NCI-H69 (cell line): ENCODE data around the gene PKNOX2.

Experiments
- DNase-seq: peaks from one replicate; lab custom pipeline; 2025; lab: John Stamatoyannopoulos, UW

The PKNOX2 gene

DNA sequence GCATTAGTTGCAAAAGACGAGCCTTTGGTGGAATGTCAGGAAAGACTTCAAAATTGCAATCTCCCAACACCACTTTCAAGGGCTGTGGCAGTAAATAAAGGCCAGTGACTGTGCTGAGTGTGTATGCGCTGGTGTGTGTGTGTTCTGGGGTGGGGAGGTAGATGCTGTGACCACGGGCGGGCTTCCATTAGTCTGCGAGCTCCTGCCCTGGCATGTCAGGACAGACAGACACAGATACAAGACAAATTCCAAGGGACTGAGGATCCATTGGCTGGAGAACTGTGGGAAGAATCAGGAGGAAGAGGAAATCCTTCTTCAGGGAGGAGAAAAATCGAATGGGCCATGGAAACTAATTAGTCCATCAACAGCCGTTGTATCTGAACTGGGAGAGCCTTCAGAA is 248.0 kb downstream of the PKNOX2 start:
- DNase-seq, result no peak

GRCh38 chr11:125413226-125413625 is 248.7 kb downstream of the PKNOX2 start:
- no peak for DNase-seq

DNA sequence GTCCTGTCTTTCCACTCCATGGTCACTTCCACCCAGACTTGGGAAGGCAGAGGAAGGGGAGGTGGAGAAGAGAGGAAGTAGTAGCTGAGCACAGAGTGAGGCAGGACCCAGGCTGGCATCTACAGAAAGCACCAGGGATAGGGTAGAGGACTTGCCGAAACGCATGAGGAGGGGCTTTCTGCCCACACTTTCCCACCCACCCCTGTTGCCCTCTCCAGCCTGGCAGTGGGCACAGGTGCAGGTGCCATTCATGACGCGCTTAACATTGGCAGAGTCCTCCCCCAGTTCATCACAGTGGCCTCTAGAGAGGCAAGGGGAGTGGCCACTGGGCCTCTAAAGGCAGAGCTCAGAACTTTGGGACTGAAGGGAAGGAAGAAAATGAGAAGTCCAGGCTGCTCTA is 249.6 kb downstream of the PKNOX2 start:
- no peak for DNase-seq

DNA sequence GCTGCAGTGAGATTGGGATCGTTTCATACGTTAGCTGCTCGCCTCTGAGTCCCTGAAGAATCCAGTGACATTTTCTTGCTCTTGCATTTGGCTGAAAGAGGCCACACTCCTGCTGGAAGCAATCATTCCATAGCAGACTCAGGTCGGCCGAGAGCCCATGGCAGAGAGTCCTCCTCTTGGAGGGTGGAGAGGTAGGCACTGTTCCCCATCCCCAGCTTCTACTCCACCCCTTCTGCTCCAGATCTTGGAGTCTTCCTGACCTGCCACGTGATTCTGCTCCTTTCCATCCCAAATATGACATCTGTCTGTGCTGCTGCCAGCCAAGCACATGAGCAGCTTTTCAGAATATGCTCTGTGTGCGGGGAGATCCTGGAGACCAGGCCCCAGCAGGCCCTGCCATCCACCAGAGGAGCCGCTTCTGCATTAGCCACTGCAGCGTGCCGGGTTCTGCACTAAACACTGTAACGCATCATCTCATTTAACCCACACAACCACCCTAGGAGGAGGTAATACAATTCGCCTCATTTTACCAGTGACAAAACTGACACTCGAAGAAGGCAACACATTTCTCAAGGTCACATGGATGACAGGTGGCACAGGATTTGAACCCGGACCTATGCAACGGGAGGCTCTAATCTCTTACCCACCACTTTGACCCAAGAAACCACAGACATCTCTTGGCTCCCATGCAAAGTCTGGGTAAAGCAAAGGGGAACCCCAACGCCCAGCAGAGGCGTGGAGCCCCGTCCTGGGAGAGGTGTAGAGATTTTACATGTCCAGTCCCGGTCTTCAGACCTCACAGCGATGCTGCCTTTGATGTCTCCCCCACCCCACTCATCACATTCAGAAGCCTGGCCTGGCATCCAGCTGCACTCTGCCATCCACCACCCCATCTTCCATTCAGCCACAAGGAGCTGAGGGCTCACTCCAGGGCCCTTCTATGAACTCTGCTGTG is 252.7 kb downstream of the PKNOX2 start:
- no peak for DNase-seq

DNA sequence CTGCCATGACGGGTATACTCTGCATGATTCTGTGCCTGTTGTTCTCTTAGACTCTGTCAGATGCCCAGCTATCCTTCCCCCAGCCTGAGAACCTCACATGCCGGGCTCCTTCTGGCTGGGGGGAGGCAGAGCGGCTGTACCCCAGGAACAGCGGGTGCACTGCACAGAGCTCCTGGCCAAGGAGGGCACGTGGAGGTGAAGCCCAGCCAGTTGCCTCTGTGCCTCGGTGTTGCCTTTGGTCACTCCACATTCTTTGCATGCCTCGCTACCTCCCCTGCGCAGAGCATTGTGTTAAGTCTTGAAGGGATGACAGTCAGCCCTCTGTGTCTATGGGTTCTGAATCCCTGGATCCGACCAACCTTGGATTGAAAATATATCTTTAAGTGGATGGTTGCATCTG is 253.8 kb downstream of the PKNOX2 start:
- no peak for DNase-seq

DNA sequence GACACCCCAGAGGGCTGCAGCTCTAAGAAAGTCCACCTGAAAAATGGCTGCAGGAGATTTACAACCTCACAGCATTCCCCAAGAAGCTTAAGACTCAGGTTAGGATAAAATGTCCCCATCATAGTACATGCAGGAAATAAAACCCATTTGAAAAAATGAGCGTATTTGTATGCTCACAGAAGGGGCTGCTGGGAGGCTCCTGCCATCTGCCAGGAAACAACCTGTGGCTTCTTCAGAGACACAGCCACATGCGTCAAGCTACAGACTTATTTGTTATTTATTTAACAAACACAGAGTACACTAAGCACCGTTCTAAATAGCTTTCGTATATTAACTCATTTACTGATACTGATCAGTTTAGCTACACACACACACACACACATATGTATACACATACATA is 258.1 kb downstream of the PKNOX2 start:
- peak; percentile 33 for DNase-seq

DNA sequence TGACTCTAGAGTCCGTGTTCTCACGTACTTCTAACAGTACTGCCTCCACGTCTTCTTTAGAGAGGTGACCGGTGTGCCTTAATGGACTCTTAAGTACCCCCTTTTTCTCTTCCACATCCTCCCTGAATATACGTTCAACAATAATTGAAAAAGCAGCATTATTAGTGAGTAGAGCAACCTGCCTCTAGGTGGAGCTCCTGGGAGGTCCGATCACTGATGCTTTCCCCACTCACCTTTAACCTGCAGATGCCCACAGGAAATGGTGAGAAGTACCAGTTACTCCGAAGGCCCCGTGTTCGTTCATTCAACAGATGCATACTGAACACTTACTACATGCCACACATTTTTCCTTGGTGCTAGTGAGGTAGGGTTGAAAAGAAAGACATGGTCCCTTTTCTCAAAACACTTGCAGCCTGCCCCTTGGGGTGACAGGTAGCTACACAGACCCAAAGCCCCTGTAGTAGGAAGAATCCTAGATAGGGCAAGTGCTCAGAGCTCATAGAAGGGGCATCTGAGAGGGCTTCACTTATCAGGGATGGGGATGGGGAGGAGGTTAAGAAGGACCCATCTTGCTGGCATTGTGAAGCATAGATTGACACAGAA is 258.8 kb downstream of the PKNOX2 start:
- DNase-seq, result peak; percentile 55

DNA sequence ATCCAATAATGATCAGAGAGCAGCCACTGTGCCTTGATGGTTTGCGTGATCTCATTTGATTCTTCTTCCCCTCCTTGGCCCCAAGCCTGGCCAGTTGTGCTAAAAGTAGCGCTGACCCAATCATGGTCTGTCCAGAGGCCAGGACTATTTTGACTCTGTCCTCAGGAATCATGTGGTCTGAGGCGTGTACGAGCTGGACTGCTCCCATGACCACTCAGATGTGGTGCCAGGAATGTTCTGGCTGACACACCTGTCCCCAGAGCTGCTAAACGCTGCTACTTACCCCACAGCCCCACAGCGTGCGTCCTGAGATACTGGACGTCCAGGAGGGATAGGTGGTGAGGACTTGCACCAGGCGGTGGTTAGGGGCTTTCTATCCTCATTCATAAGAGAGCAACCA is 261.1 kb downstream of the PKNOX2 start:
- DNase-seq, result no peak

GRCh38 chr11:125426818-125427528 is 262.4 kb downstream of the PKNOX2 start:
- DNase-seq, result no peak

DNA sequence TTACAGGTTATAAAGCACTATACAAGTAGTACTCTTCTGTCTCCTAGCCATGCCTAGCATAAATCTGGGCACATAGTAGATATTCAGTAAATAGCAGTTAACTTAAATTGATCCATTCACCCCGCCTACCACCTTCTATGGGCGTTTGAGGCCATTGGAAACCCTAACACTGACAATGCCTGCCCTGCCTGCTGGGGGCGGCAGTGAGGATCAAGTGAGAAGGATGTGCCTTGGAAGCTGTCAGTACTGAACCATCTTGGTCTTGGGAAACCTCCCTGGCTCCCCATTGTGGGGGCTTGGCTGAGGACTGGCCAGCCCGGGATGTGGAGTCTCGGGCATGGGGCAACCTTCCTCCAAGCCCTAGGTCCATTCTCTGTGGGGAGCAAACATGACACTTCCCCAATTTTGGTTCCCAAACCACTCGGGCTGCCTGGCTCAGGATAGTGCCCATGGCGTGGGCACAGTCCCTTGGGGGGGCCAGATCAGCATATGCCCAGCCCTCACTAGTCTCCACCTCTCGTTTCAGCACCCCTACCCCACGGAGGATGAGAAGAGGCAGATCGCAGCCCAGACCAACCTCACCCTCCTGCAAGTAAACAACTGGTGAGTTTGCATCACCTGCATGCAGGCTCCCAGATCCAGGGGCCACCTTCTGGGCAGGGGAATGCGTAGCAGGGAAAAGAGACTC is 264.1 kb downstream of the PKNOX2 start:
- DNase-seq, result peak; percentile 34

GRCh38 chr11:125429174-125429707 is 264.7 kb downstream of the PKNOX2 start:
- peak; percentile 85 for DNase-seq

GRCh38 chr11:125429807-125430678 is 265.5 kb downstream of the PKNOX2 start:
- no peak for DNase-seq

DNA sequence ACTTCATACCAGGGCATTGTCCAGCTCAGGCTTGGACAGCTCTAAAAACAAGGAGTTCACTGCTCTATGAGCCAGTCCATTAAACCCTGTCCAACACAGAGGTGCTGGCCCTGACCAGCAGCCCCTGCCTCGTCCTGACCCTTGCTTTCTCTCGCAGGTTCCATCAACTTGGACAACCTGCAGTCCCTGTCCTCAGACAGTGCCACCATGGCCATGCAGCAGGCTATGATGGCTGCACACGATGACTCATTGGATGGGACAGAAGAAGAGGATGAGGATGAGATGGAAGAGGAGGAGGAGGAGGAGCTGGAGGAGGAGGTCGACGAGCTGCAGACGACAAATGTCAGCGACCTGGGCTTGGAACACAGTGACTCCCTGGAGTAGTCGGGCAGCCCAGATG is 266.5 kb downstream of the PKNOX2 start:
- DNase-seq, result no peak

GRCh38 chr11:125431481-125431880 is 266.9 kb downstream of the PKNOX2 start:
- DNase-seq, result no peak

DNA sequence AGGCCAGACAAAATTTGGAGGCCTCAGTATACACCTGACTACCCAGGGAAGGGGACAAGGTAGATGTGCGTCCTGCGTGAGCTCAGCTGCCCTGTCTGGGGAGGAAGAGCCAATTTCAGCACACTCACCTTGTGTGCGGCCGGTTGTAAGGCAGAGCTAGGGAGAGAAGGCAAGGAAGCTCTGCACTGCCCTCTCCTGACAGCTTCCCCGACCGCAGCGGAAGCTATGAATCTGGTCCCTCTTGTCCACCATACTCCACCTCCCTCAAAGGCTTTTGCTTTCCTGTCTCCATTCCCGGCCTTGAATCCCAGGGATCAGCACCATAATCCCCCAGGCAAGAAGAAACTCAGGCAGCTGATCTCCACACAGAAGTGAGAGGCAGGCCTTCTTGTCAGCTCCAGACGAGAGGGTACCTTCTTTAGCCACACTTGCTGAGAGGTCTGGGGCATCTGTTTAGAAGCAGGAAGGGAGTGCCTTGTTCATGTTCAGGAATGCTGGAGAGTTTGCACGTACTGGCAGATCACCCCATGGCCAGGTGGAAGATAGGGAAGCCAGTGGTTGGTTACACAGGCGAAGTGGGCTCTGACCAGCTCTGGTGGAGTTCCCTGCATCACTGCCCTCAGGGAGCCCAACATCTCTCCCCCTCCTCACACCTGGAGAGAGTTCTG is 269.0 kb downstream of the PKNOX2 start:
- peak; percentile 80 for DNase-seq

GRCh38 chr11:125435461-125436238 is 271.1 kb downstream of the PKNOX2 start:
- peak; percentile 17 for DNase-seq

- no peak for DNase-seq
Measured at GRCh38 chr11:125441648-125442410, 277.3 kb downstream of the PKNOX2 start.

DNA sequence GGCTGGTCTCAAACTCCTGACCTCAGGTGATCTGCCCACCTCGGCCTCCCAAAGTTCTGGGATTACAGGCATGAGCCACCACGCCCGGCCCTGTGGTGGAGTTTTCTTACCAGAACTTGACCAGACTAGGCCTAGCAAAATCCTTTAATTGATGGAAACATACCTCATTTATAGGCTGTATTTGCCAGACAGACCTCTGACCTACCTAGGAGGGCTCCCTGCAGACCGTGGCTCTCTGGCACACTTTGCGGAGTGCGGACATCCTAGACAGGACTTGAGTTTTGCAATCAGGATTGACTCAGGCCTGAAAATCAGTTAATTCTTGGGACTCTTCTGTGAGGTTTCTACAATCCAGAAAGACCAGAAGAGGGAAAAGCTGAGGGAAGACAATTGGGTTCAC is 278.4 kb downstream of the PKNOX2 start:
- DNase-seq, result no peak
